ENCODE measurements around the gene PAPOLG.

GRCh38 chr2:60710707-60711106 is 45.4 kb upstream of the PAPOLG start:
- TF ChIP-seq EZH2 (IDR thresholded peaks at IDR 0.05; ENCODE audit: borderline replicate concordance, low read depth, low read length, severe bottlenecking) (no peak), CTCF (IDR thresholded peaks at IDR 0.05; ENCODE audit: extremely low read depth in 1 of 2, insufficient read depth in 1 of 2, low read depth in 1 of 2, low read length in 2 of 2) (no peak), POLR2AphosphoS5 (IDR thresholded peaks at IDR 0.05; ENCODE audit: insufficient read depth, low read depth, low read length) (no peak), POLR2A (IDR thresholded peaks at IDR 0.05; ENCODE audit: low read depth, low read length) (no peak), GATA2 (IDR thresholded peaks at IDR 0.05; ENCODE audit: insufficient read depth, insufficient read length, low read depth, low read length) (no peak)
